GM23338 (cell line): ENCODE data around the gene SORCS2. TPM values are rescaled to one million over a fixed set of nuclear protein-coding genes. Genes with fewer than 3 reads are reported as not detected.

Experiments used
- CREB1 ChIP-seq: fragments of 250-450 bp; sonication (Bioruptor Pico); IDR thresholded peaks from 2 replicates; pipeline ENCODE4 v1.5.0; 2020; ENCODE audit warnings: low read depth, mild to moderate bottlenecking, moderate library complexity
- CTCF ChIP-seq, 2 experiments: fragments of 200-600 bp in 1 of 2; sonication (generic) in 1 of 2; conservative IDR thresholded peaks; 2 replicates each; pipeline versions ENCODE4 v1.5.1 to v1.6.1; 2016 to 2017; ENCODE audit warnings: antibody characterized with exemption in 2 of 2, low read depth in 2 of 2, mild to moderate bottlenecking in 2 of 2, moderate library complexity in 1 of 2
- ETS1 ChIP-seq: IDR thresholded peaks from 2 replicates; pipeline ENCODE4 v1.6.1; 2016; ENCODE audit warnings: antibody characterized with exemption
- EZH2 ChIP-seq: fragments of 200-600 bp; sonication (generic); IDR thresholded peaks from one replicate; pipeline ENCODE4 v1.8.0; 2017; ENCODE audit warnings: antibody characterized with exemption, mild to moderate bottlenecking, low read depth; ENCODE audit not compliant: unreplicated experiment
- EZH2phosphoT487 ChIP-seq: fragments of 200-600 bp; sonication (generic); IDR thresholded peaks from one replicate; pipeline ENCODE4 v1.8.1; 2018; ENCODE audit warnings: antibody characterized with exemption; ENCODE audit not compliant: unreplicated experiment
- NANOG ChIP-seq: IDR thresholded peaks from 2 replicates; pipeline ENCODE4 v1.6.1; 2016; ENCODE audit warnings: antibody characterized with exemption, borderline replicate concordance
- STAT1 ChIP-seq: IDR thresholded peaks from one replicate; pipeline ENCODE4 v1.6.1; 2016; ENCODE audit warnings: antibody characterized with exemption; ENCODE audit not compliant: unreplicated experiment
- ZNF114 ChIP-seq: fragments of 250-450 bp; sonication (Bioruptor Pico); IDR thresholded peaks from 2 replicates; pipeline ENCODE4 v1.5.0; 2020; ENCODE audit warnings: mild to moderate bottlenecking, moderate library complexity
- ZNF462 ChIP-seq: fragments of 250-450 bp; sonication (Bioruptor Pico); IDR thresholded peaks from 2 replicates; pipeline ENCODE4 v1.5.0; 2020; ENCODE audit warnings: mild to moderate bottlenecking, moderate library complexity
- polyA plus RNA-seq: library from polyadenylated mRNA; unstranded; fragments of >200 nt; fragmentation: Nextera tagmentation; extraction: Ambion mirVana; gene quantifications from 2 replicates; pipeline ENCODE4 v1.2.1, GENCODE V29; 2016
- total RNA-seq: library from RNA; depleted of rRNA; stranded (reverse); fragments of >200 nt; shearing (Covaris generic); gene quantifications from 2 replicates; pipeline ENCODE4 v1.2.3, GENCODE V29; 2014

The SORCS2 gene
- total and polyA plus RNA-seq, 2 experiments from 2014 or later: 0.47 to 2.4 TPM

- TF ChIP-seq ZNF462 (CRISPR knock-in tag) (no peak), ETS1 (no peak), NANOG (no peak), ZNF114 (CRISPR knock-in tag) (no peak), EZH2 (no peak), CREB1 (CRISPR knock-in tag) (no peak), EZH2phosphoT487 (no peak), STAT1 (no peak), CTCF (conservative IDR thresholded peaks at IDR 0.05; ENCODE audit: low read depth in 2 of 2) (no peak)
Measured at GRCh38 chr4:7362862-7363430, 170.6 kb downstream of the SORCS2 start (continued).
